Lower leg skin (tissue), 4 donors: ENCODE measurements around the gene ENTPD5. TPM values are rescaled to one million over a fixed set of nuclear protein-coding genes. Genes with fewer than 3 reads are reported as not detected.
"Not testable (repeated sequence)": the region's sequence is repeated elsewhere in the genome, so short reads cannot be mapped to it uniquely, and the experiment has no call there.

Source experiments
- DNase-seq, 2 donors: peaks; one replicate each; pipeline ENCODE4 v3.0.0-alpha.2; 2019; ENCODE audit warnings: low spot score in 2 of 2
- H3K4me3 ChIP-seq: fragments of 200-600 bp; sonication (generic); 2 replicates; pipeline ENCODE4 v1.5.1; 2017; ENCODE audit warnings: mild to moderate bottlenecking, low read depth; ENCODE audit not compliant: poor library complexity, severe bottlenecking
- CTCF ChIP-seq, 3 donors: fragments of 450-650 bp; IDR thresholded peaks; one replicate each; pipeline ENCODE4 v1.5.1; 2016; ENCODE audit warnings: antibody characterized with exemption in 3 of 3, mild to moderate bottlenecking in 3 of 3, moderate library complexity in 2 of 3
- POLR2A ChIP-seq, 2 donors: fragments of 450-650 bp; IDR thresholded peaks; one replicate each; pipeline ENCODE4 v1.6.1; 2016 to 2017; ENCODE audit warnings: antibody characterized with exemption in 2 of 2, mild to moderate bottlenecking in 1 of 2, moderate library complexity in 1 of 2
- WGBS, 2 donors: methylation state at CpG; one replicate each; pipeline ENCODE4 v1.1.5; 2018; 5-methylcytosine and 5-hydroxymethylcytosine counted together
- intact Hi-C: fragments of 100-400 bp; cut with DNase I; formaldehyde crosslinking; loops from one replicate; pipeline ENCODE4 v1.15.0; 2023; ENCODE audit warnings: low total_unique reads
- total RNA-seq, 4 donors: library from RNA; depleted of rRNA; stranded (reverse); fragments of >200 nt; gene quantifications; one replicate each; pipeline ENCODE4 v1.1.0, GENCODE V29; 2016

ENTPD5 gene
- total RNA-seq, 4 donors from 2014 or later: 3.9 to 16.9 (median 10.8) TPM

GRCh38 chr14:74015963-74016362 lies 3.1 kb downstream of the ENTPD5 start:
- no peak for TF ChIP-seq POLR2A (IDR thresholded peaks at IDR 0.05)
- TF ChIP-seq CTCF (IDR thresholded peaks at IDR 0.05): no peak
- no peak for DNase-seq
- intact Hi-C loops: no loop called here
- no peak overlapping the region for H3K4me3 ChIP-seq

GRCh38 chr14:74015176-74015575 lies 3.9 kb downstream of the ENTPD5 start:
- TF ChIP-seq CTCF (IDR thresholded peaks at IDR 0.05) (no peak), POLR2A (IDR thresholded peaks at IDR 0.05) (no peak)
- no peak for DNase-seq
- intact Hi-C loops: no loop called here
- 77 to 82% methylated on average over 3 of the region's 3 CpGs for WGBS, 2 donors
- no peak overlapping the region for H3K4me3 ChIP-seq

- DNase-seq: no peak
- H3K4me3 ChIP-seq: no peak overlapping the region
- WGBS, 2 donors: 97% methylated on average over 1 of the region's 1 CpG
- intact Hi-C loops: no loop called here
- TF ChIP-seq CTCF (IDR thresholded peaks at IDR 0.05) (no peak), POLR2A (IDR thresholded peaks at IDR 0.05) (no peak)
Observed at GRCh38 chr14:74014299-74014698, 4.8 kb downstream of the ENTPD5 start.

- DNase-seq: no peak
- intact Hi-C loops: no loop called here
- WGBS, 2 donors: 78 to 79% methylated on average over 2 of the region's 2 CpGs
- no peak overlapping the region for H3K4me3 ChIP-seq
- TF ChIP-seq POLR2A (IDR thresholded peaks at IDR 0.05) (no peak), CTCF (IDR thresholded peaks at IDR 0.05) (no peak)
Observed at GRCh38 chr14:74008843-74009499, 10.1 kb downstream of the ENTPD5 start.

GRCh38 chr14:74005664-74006063 lies 13.4 kb downstream of the ENTPD5 start:
- DNase-seq, intact Hi-C loops, H3K4me3 ChIP-seq: not testable (repeated sequence)
- WGBS, 2 donors: 96% methylated on average over 3 of the region's 3 CpGs

GRCh38 chr14:73998726-73999125 lies 20.4 kb downstream of the ENTPD5 start:
- no peak overlapping the region for H3K4me3 ChIP-seq
- 86 to 87% methylated on average over 2 of the region's 2 CpGs for WGBS, 2 donors
- DNase-seq: no peak
- intact Hi-C loops: no loop called here
- no peak for TF ChIP-seq CTCF (IDR thresholded peaks at IDR 0.05)
- TF ChIP-seq POLR2A (IDR thresholded peaks at IDR 0.05): no peak
